ENCODE measurements around the gene CCDC91. TPM values are rescaled to one million over a fixed set of nuclear protein-coding genes. Genes with fewer than 3 reads are reported as not detected.

Gene CCDC91
- total RNA-seq, 1 experiment from 2014 or later: 15.7 TPM

GRCh38 chr12:28540324-28540714 lies 350.1 kb downstream of the CCDC91 start:
- H3K9me3 Mint-ChIP-seq: no peaks in the 10 kb centered on the region
- H3K27me3 Mint-ChIP-seq (ENCODE audit: low read depth): no peaks in the 10 kb centered on the region
- peaks cover 3% of the 10 kb centered on the region; the same call in 1 of the 2 replicates for H3K36me3 Mint-ChIP-seq
- POLR2A ChIA-PET: no interaction called here
- H3K27ac Mint-ChIP-seq: no peak overlapping the region
- TF ChIP-seq FOXP4 (CRISPR knock-in tag; IDR thresholded peaks at IDR 0.05) (no peak), HMGA2 (CRISPR knock-in tag; IDR thresholded peaks at IDR 0.05) (no peak), PREB (CRISPR knock-in tag; IDR thresholded peaks at IDR 0.05; ENCODE audit: borderline replicate concordance) (no peak), EMX1 (CRISPR knock-in tag; IDR thresholded peaks at IDR 0.05) (no peak), NR3C1 (CRISPR knock-in tag; conservative IDR thresholded peaks at IDR 0.05; ENCODE audit: low read depth) (no peak), NFATC4 (CRISPR knock-in tag; IDR thresholded peaks at IDR 0.05) (no peak)
- H3K4me3 Mint-ChIP-seq: no peak overlapping the region
- ATAC-seq: no peak
- peaks cover 5% of the 10 kb centered on the region for H3K4me1 Mint-ChIP-seq
- CTCF ChIA-PET: no interaction called here
- DNase-seq (ENCODE audit: low spot score): no peak

GRCh38 chr12:28543021-28543890 lies 353.0 kb downstream of the CCDC91 start:
- Mint-ChIP-seq H3K9me3 (no peaks in the 10 kb centered on the region), H3K4me3 (no peak overlapping the region), H3K36me3 (peaks cover 3% of the 10 kb centered on the region; the same call in 1 of the 2 replicates), H3K4me1 (peaks cover 5% of the 10 kb centered on the region), H3K27me3 (ENCODE audit: low read depth) (no peaks in the 10 kb centered on the region), H3K27ac (no peak overlapping the region)
- ChIA-PET POLR2A (no interaction called here), CTCF (no interaction called here)
- TF ChIP-seq CREM (CRISPR knock-in tag; IDR thresholded peaks at IDR 0.05): no peak
- TF ChIP-seq MYBL2 (CRISPR knock-in tag; IDR thresholded peaks at IDR 0.05): no peak
- TF ChIP-seq E2F5 (CRISPR knock-in tag; IDR thresholded peaks at IDR 0.05): no peak
- no peak for TF ChIP-seq ZNF425 (CRISPR knock-in tag; conservative IDR thresholded peaks at IDR 0.05)
- no peak for TF ChIP-seq PRRX2 (CRISPR knock-in tag; IDR thresholded peaks at IDR 0.05)
- TF ChIP-seq ZSCAN18 (CRISPR knock-in tag; IDR thresholded peaks at IDR 0.05): no peak
- TF ChIP-seq ESRRA (CRISPR knock-in tag; IDR thresholded peaks at IDR 0.05; ENCODE audit: borderline replicate concordance): no peak
- ATAC-seq: no peak
- DNase-seq (ENCODE audit: low spot score): no peak
